BJ (cell line): ENCODE results near the gene KANK3. TPM values are rescaled to one million over a fixed set of nuclear protein-coding genes. Genes with fewer than 3 reads are reported as not detected.
"Not testable (repeated sequence)": the region's sequence is repeated elsewhere in the genome, so short reads cannot be mapped to it uniquely, and the experiment has no call there.

Experiments used
- CTCF ChIA-PET: fragments of 350-600 bp; formaldehyde crosslinking; extraction: SDS; loops from one replicate; lab custom pipeline; 2021; ENCODE audit warnings: antibody characterized with exemption, inconsistent platforms; lab: Yijun Ruan, JAX
- POLR2A ChIA-PET: fragments of 300-600 bp; sonication (Branson Sonifier 250); formaldehyde crosslinking; extraction: SDS; loops from one replicate; lab custom pipeline; 2021; ENCODE audit warnings: antibody characterized with exemption; lab: Charles Lee
- DNase-seq: peaks from one replicate; pipeline ENCODE4 v3.0.0-alpha.2; 2011; ENCODE audit warnings: low read depth
- H3K27me3 ChIP-seq: 2 replicates; pipeline ENCODE4 v1.6.0; 2011; ENCODE audit warnings: low read length; ENCODE audit not compliant: control insufficient read depth, insufficient read depth
- H3K36me3 ChIP-seq: 2 replicates; pipeline ENCODE4 v1.5.1; 2011; ENCODE audit warnings: low read length; ENCODE audit not compliant: control insufficient read depth, insufficient read depth
- H3K4me3 ChIP-seq: 2 replicates; pipeline ENCODE4 v1.5.1; 2011; ENCODE audit warnings: low read depth, mild to moderate bottlenecking, control low read depth, low read length
- CTCF ChIP-seq: IDR thresholded peaks from 2 replicates; pipeline ENCODE4 v1.5.1; 2011; ENCODE audit warnings: low read depth, mild to moderate bottlenecking, control low read depth, inconsistent platforms, low read length, moderate library complexity; ENCODE audit not compliant: insufficient read depth
- polyA plus RNA-seq: library from polyadenylated mRNA; depleted of rRNA; stranded (reverse); fragments of >200 nt; gene quantifications from 2 replicates; pipeline ENCODE4 v1.2.3, GENCODE V29; 2011

The KANK3 gene
- polyA plus RNA-seq, 1 experiment, result 0.02 TPM

GRCh38 chr19:8379156-8379891 lies 36.3 kb upstream of the KANK3 start:
- CTCF ChIA-PET, result interaction anchor here (1.2 to 2.0 kb wide), 2 partner anchors 12 to 25 kb away, joined by 3 to 4 read pairs; no protein-coding TSS in a partner anchor
- DNase-seq, H3K36me3 ChIP-seq, H3K27me3 ChIP-seq, H3K4me3 ChIP-seq, POLR2A ChIA-PET: not testable (repeated sequence)

GRCh38 chr19:8377598-8377997 lies 34.5 kb upstream of the KANK3 start:
- TF ChIP-seq CTCF, result no peak
- Histone ChIP-seq H3K27me3 (no peaks in the 10 kb centered on the region), H3K4me3 (no peak overlapping the region), H3K36me3 (peaks cover 8% of the 10 kb centered on the region)
- CTCF ChIA-PET, result interaction anchor here (0.9 to 1.2 kb wide), 2 partner anchors 10 to 24 kb away, joined by 3 read pairs; no protein-coding TSS in a partner anchor
- no peak for DNase-seq
- POLR2A ChIA-PET, result no interaction called here

- DNase-seq, H3K27me3 ChIP-seq, H3K36me3 ChIP-seq, POLR2A ChIA-PET, H3K4me3 ChIP-seq: not testable (repeated sequence)
- CTCF ChIA-PET, result interaction anchor here (0.9 kb wide), 1 partner anchor 23 kb away, joined by 3 read pairs; no protein-coding TSS in a partner anchor
These were observed 33.4 kb upstream of the KANK3 start for GRCh38 chr19:8376373-8376974.

GRCh38 chr19:8375766-8376165 lies 32.7 kb upstream of the KANK3 start:
- H3K36me3 ChIP-seq, POLR2A ChIA-PET, H3K27me3 ChIP-seq, DNase-seq, H3K4me3 ChIP-seq: not testable (repeated sequence)
- CTCF ChIA-PET, result interaction anchor here (0.6 to 0.9 kb wide), 2 partner anchors 18 to 425 kb away, joined by 3 read pairs; no protein-coding TSS in a partner anchor

GRCh38 chr19:8373867-8374813 lies 31.1 kb upstream of the KANK3 start:
- H3K27me3 ChIP-seq, result no peaks in the 10 kb centered on the region
- H3K36me3 ChIP-seq, result peaks cover 9% of the 10 kb centered on the region
- CTCF ChIA-PET, result no interaction called here
- DNase-seq, result no peak
- POLR2A ChIA-PET, result no interaction called here
- no peak for TF ChIP-seq CTCF
- no peak overlapping the region for H3K4me3 ChIP-seq

- ChIA-PET CTCF (no interaction called here), POLR2A (no interaction called here)
- no peak for TF ChIP-seq CTCF
- Histone ChIP-seq H3K27me3 (no peaks in the 10 kb centered on the region), H3K4me3 (no peak overlapping the region), H3K36me3 (peaks cover 12% of the 10 kb centered on the region)
- no peak for DNase-seq
These were observed 28.1 kb upstream of the KANK3 start for GRCh38 chr19:8371011-8371804.
